ENCODE results near the gene SLC35B2. TPM values are rescaled to one million over a fixed set of nuclear protein-coding genes. Genes with fewer than 3 reads are reported as not detected.

The SLC35B2 gene
- total RNA-seq, 1 donor from 2014 or later: 33.9 TPM

- peaks cover 5% of the 10 kb centered on the region for H3K36me3 Mint-ChIP-seq
- peak; percentile 42 for DNase-seq (ENCODE audit: low spot score)
- H3K4me3 ChIP-seq: no peak overlapping the region
- H3K4me3 Mint-ChIP-seq: no peak overlapping the region
- peaks cover 22% of the 10 kb centered on the region for H3K4me1 Mint-ChIP-seq
- no peaks in the 10 kb centered on the region for H3K79me2 ChIP-seq (ENCODE audit: low read depth)
- H3K27me3 ChIP-seq: peaks cover 38% of the 10 kb centered on the region
- peaks cover 3% of the 10 kb centered on the region for H3K9me3 Mint-ChIP-seq
- H3K36me3 ChIP-seq: no peaks in the 10 kb centered on the region
- no peak overlapping the region for H3K9ac ChIP-seq
- H3K27ac ChIP-seq: no peak overlapping the region
- no peak overlapping the region for H3K27ac Mint-ChIP-seq
- H4K20me1 ChIP-seq (ENCODE audit: low read depth): no peaks in the 10 kb centered on the region
- peaks cover 26% of the 10 kb centered on the region for H3K27me3 Mint-ChIP-seq (ENCODE audit: insufficient read depth, low read depth)
- H2AFZ ChIP-seq (replicated peaks): no peak overlapping the region
- TF ChIP-seq EZH2 (IDR thresholded peaks at IDR 0.05) (no peak), CTCF (IDR thresholded peaks at IDR 0.05) (no peak), EZH2phosphoT487 (IDR thresholded peaks at IDR 0.05) (no peak)
- H3K9me3 ChIP-seq (ENCODE audit: low read depth): no peaks in the 10 kb centered on the region
- H3F3A ChIP-seq (ENCODE audit: low read depth): no peaks in the 10 kb centered on the region
- no peak overlapping the region for H3K4me2 ChIP-seq
- H3K4me1 ChIP-seq: peaks cover 5% of the 10 kb centered on the region
Observed at GRCh38 chr6:44275749-44276648, 18.7 kb upstream of the SLC35B2 start.

- TF ChIP-seq CTCF (IDR thresholded peaks at IDR 0.05): no peak
- no peak for TF ChIP-seq EZH2phosphoT487 (IDR thresholded peaks at IDR 0.05)
- TF ChIP-seq EZH2 (IDR thresholded peaks at IDR 0.05): no peak
- Mint-ChIP-seq H3K36me3 (peaks cover 5% of the 10 kb centered on the region), H3K4me1 (peaks cover 23% of the 10 kb centered on the region), H3K27ac (no peak overlapping the region), H3K27me3 (ENCODE audit: insufficient read depth, low read depth) (peaks cover 20% of the 10 kb centered on the region), H3K4me3 (no peak overlapping the region), H3K9me3 (peaks cover 3% of the 10 kb centered on the region)
- no peaks in the 10 kb centered on the region for H3K9me3 ChIP-seq (ENCODE audit: low read depth)
- H3K4me3 ChIP-seq: no peak overlapping the region
- H3K36me3 ChIP-seq: no peaks in the 10 kb centered on the region
- no peak for DNase-seq (ENCODE audit: low spot score)
- H2AFZ ChIP-seq (replicated peaks): no peak overlapping the region
- no peak overlapping the region for H3K27ac ChIP-seq
- peaks cover 5% of the 10 kb centered on the region for H3K4me1 ChIP-seq
- no peaks in the 10 kb centered on the region for H3K79me2 ChIP-seq (ENCODE audit: low read depth)
- H4K20me1 ChIP-seq (ENCODE audit: low read depth): no peaks in the 10 kb centered on the region
- no peak overlapping the region for H3K9ac ChIP-seq
- no peaks in the 10 kb centered on the region for H3F3A ChIP-seq (ENCODE audit: low read depth)
- no peak overlapping the region for H3K4me2 ChIP-seq
- H3K27me3 ChIP-seq: peaks cover 41% of the 10 kb centered on the region
Observed at GRCh38 chr6:44275271-44275748, 18.0 kb upstream of the SLC35B2 start.

- Mint-ChIP-seq H3K27ac (no peak overlapping the region), H3K27me3 (ENCODE audit: insufficient read depth, low read depth) (peaks cover 16% of the 10 kb centered on the region), H3K9me3 (no peaks in the 10 kb centered on the region), H3K36me3 (peaks cover 5% of the 10 kb centered on the region), H3K4me1 (peaks cover 32% of the 10 kb centered on the region), H3K4me3 (no peak overlapping the region)
- Histone ChIP-seq H3K36me3 (no peaks in the 10 kb centered on the region), H3K4me3 (no peak overlapping the region), H3F3A (ENCODE audit: low read depth) (peaks cover 15% of the 10 kb centered on the region), H3K79me2 (ENCODE audit: low read depth) (no peaks in the 10 kb centered on the region), H3K4me1 (peaks cover 21% of the 10 kb centered on the region), H3K9ac (no peak overlapping the region), H3K27ac (no peak overlapping the region), H2AFZ (replicated peaks) (no peak overlapping the region), H3K27me3 (peaks cover 57% of the 10 kb centered on the region), H3K9me3 (ENCODE audit: low read depth) (no peaks in the 10 kb centered on the region), H3K4me2 (no peak overlapping the region), H4K20me1 (ENCODE audit: low read depth) (no peaks in the 10 kb centered on the region)
- no peak for DNase-seq (ENCODE audit: low spot score)
- TF ChIP-seq CTCF (IDR thresholded peaks at IDR 0.05): no peak
- TF ChIP-seq EZH2phosphoT487 (IDR thresholded peaks at IDR 0.05): no peak
- no peak for TF ChIP-seq EZH2 (IDR thresholded peaks at IDR 0.05)
Observed at GRCh38 chr6:44273617-44274016, 16.3 kb upstream of the SLC35B2 start.

Data from neural progenitor cell (in vitro differentiated cells).